Smooth muscle cell of the coronary artery (primary cell): ENCODE measurements around the gene PRKCI. TPM values are rescaled to one million over a fixed set of nuclear protein-coding genes. Genes with fewer than 3 reads are reported as not detected.

Experiments
- total RNA-seq: library from RNA; depleted of rRNA; stranded (reverse); fragments of >200 nt; gene quantifications from 2 replicates; pipeline ENCODE4 v1.2.3, GENCODE V29; 2014; ENCODE audit warnings: low replicate concordance

PRKCI gene
- total RNA-seq = 25.7 and 78.2 TPM in 2 replicates

GRCh38 chr3:170221924-170222646, at the start of gene PRKCI:
Gene PRKCI, plus strand, starts transcription at chr3:170222424. Its CDS starts 246 bp downstream, at chr3:170222670.

GRCh38 chr3:170180908-170181885, 41.0 kb upstream of the PRKCI start, which contains the start of gene PHC3:
Gene PHC3, minus strand, starts transcription at chr3:170181733. Its CDS starts 18 bp downstream, at chr3:170181715.

Other genes with a start within 250 kb of the PRKCI start
- gene GPR160, start 184.4 kb upstream of the PRKCI start, total RNA-seq = 0.12 and 0.15 TPM in 2 replicates
- gene PHC3, start 40.7 kb upstream of the PRKCI start, total RNA-seq = 11.0 and 20.9 TPM in 2 replicates
- 20.1 and 107 TPM in 2 replicates for gene SKIL, start 135.3 kb downstream of the PRKCI start, total RNA-seq
- gene CLDN11, start 196.4 kb downstream of the PRKCI start, total RNA-seq = 130 and 280 TPM in 2 replicates